HepG2 (cell line): Measurements from ENCODE around the gene RPS8. TPM values are rescaled to one million over a fixed set of nuclear protein-coding genes. Genes with fewer than 3 reads are reported as not detected.

Experiments used
- E2F1 ChIP-seq: sonication (generic); formaldehyde crosslinking; IDR thresholded peaks from 2 replicates; pipeline ENCODE4 v1.5.0; 2020; ENCODE audit warnings: missing genetic modification reagents
- FOXA1 ChIP-seq, 2 experiments: fragments of 450-650 bp in 1 of 2; sonication (generic) in 1 of 2; formaldehyde crosslinking in 1 of 2; IDR thresholded peaks; 2 replicates each; pipeline versions ENCODE4 v1.4.0 to v1.6.1; 2016 to 2020; ENCODE audit warnings: missing genetic modification reagents in 1 of 2
- HOXA5 ChIP-seq: sonication (generic); formaldehyde crosslinking; IDR thresholded peaks from 2 replicates; pipeline ENCODE4 v1.4.0; 2020; ENCODE audit warnings: missing genetic modification reagents
- IKZF1 ChIP-seq: fragments of 450-650 bp; IDR thresholded peaks from 2 replicates; pipeline ENCODE4 v1.7.1; 2016
- KDM3A ChIP-seq: IDR thresholded peaks from 2 replicates; pipeline ENCODE4 v1.6.1; 2018; ENCODE audit warnings: low read depth, missing compliant biosample characterization
- KDM4B ChIP-seq: sonication (generic); formaldehyde crosslinking; IDR thresholded peaks from 2 replicates; pipeline ENCODE4 v1.4.0; 2020; ENCODE audit warnings: missing genetic modification reagents
- KDM6A ChIP-seq: IDR thresholded peaks from 2 replicates; pipeline ENCODE4 v1.6.1; 2016; ENCODE audit warnings: low read depth
- MLLT10 ChIP-seq: sonication (generic); formaldehyde crosslinking; IDR thresholded peaks from 2 replicates; pipeline ENCODE4 v1.4.0; 2020; ENCODE audit warnings: missing genetic modification reagents
- NFE2 ChIP-seq: sonication (generic); formaldehyde crosslinking; IDR thresholded peaks from 2 replicates; pipeline ENCODE4 v1.4.0; 2020; ENCODE audit warnings: missing genetic modification reagents
- NR1H2 ChIP-seq: sonication (generic); formaldehyde crosslinking; IDR thresholded peaks from 2 replicates; pipeline ENCODE4 v1.8.1; 2022; ENCODE audit warnings: low read depth, missing genetic modification reagents, borderline replicate concordance
- PAXIP1 ChIP-seq: sonication (generic); formaldehyde crosslinking; conservative IDR thresholded peaks from 2 replicates; pipeline ENCODE4 v1.4.0; 2020; ENCODE audit warnings: mild to moderate bottlenecking, missing genetic modification reagents, moderate library complexity
- PRMT3 ChIP-seq: sonication (generic); formaldehyde crosslinking; IDR thresholded peaks from 2 replicates; pipeline ENCODE4 v1.8.1; 2022; ENCODE audit warnings: low read depth, mild to moderate bottlenecking, moderate library complexity, missing genetic modification reagents, borderline replicate concordance
- RAD21 ChIP-seq: fragments of 450-650 bp; formaldehyde crosslinking; IDR thresholded peaks from 2 replicates; pipeline ENCODE4 v1.5.0; 2020; ENCODE audit warnings: mild to moderate bottlenecking
- RFX3 ChIP-seq: IDR thresholded peaks from 2 replicates; pipeline ENCODE4 v1.6.1; 2016; ENCODE audit warnings: missing biosample characterization, missing genetic modification reagents
- SKI ChIP-seq: fragments of 450-650 bp; IDR thresholded peaks from one replicate; pipeline ENCODE4 v1.6.1; 2018; ENCODE audit warnings: mild to moderate bottlenecking; ENCODE audit not compliant: partially characterized antibody
- SNAPC5 ChIP-seq: sonication (generic); formaldehyde crosslinking; IDR thresholded peaks from 2 replicates; pipeline ENCODE4 v1.8.1; 2023; ENCODE audit warnings: mild to moderate bottlenecking, missing genetic modification reagents, borderline replicate concordance
- THAP7 ChIP-seq: sonication (generic); formaldehyde crosslinking; IDR thresholded peaks from 2 replicates; pipeline ENCODE4 v1.8.1; 2023; ENCODE audit warnings: mild to moderate bottlenecking, missing genetic modification reagents
- WIZ ChIP-seq: sonication (generic); formaldehyde crosslinking; IDR thresholded peaks from 2 replicates; pipeline ENCODE4 v1.5.1; 2020; ENCODE audit warnings: mild to moderate bottlenecking, missing genetic modification reagents
- ZBTB42 ChIP-seq: sonication (generic); formaldehyde crosslinking; IDR thresholded peaks from 2 replicates; pipeline ENCODE4 v1.5.0; 2020; ENCODE audit warnings: mild to moderate bottlenecking, missing genetic modification reagents
- ZNF260 ChIP-seq: sonication (generic); formaldehyde crosslinking; IDR thresholded peaks from 2 replicates; pipeline ENCODE4 v1.4.0; 2020; ENCODE audit warnings: missing genetic modification reagents, low read depth, mild to moderate bottlenecking, borderline replicate concordance
- ZNF296 ChIP-seq: sonication (generic); formaldehyde crosslinking; conservative IDR thresholded peaks from 2 replicates; pipeline ENCODE4 v1.5.0; 2020; ENCODE audit warnings: mild to moderate bottlenecking, missing genetic modification reagents
- ZNF569 ChIP-seq: sonication (generic); formaldehyde crosslinking; IDR thresholded peaks from 2 replicates; pipeline ENCODE4 v1.5.0; 2020; ENCODE audit warnings: mild to moderate bottlenecking, missing genetic modification reagents, moderate library complexity, borderline replicate concordance
- ZNF615 ChIP-seq: sonication (generic); formaldehyde crosslinking; IDR thresholded peaks from 2 replicates; pipeline ENCODE4 v1.5.0; 2020; ENCODE audit warnings: mild to moderate bottlenecking, missing genetic modification reagents, borderline replicate concordance
- ZNF720 ChIP-seq: sonication (generic); formaldehyde crosslinking; IDR thresholded peaks from 2 replicates; pipeline ENCODE4 v1.4.0; 2020; ENCODE audit warnings: missing genetic modification reagents
- ZNF740 ChIP-seq: sonication (generic); formaldehyde crosslinking; IDR thresholded peaks from 2 replicates; pipeline ENCODE4 v1.4.0; 2020; ENCODE audit warnings: missing genetic modification reagents
- ZNF772 ChIP-seq: sonication (generic); formaldehyde crosslinking; IDR thresholded peaks from 2 replicates; pipeline ENCODE4 v1.5.0; 2020; ENCODE audit warnings: mild to moderate bottlenecking, missing genetic modification reagents
- polyA plus RNA-seq, 8 experiments: library from polyadenylated mRNA; depleted of rRNA in 3 of 8; stranded (reverse) in 7 of 8; unstranded in 1 of 8; fragments of >200 nt; fragmentation: Illumina TruSeq in 4 of 8; extraction: Trizol in 4 of 8; gene quantifications; 2 replicates each; pipeline versions ENCODE4 v1.2.1 to v1.2.3, GENCODE V29; 2011 to 2016; ENCODE audit warnings: low read depth in 4 of 8, missing spikeins in 1 of 8, mixed read lengths in 1 of 8; ENCODE audit not compliant: insufficient read depth in 1 of 8
- total RNA-seq, 5 experiments: library from RNA; depleted of rRNA; stranded (reverse); fragments of >200 nt; fragmentation: Illumina TruSeq; extraction: Trizol; gene quantifications; 2 replicates each; pipeline ENCODE4 v1.2.3, GENCODE V29; 2016; ENCODE audit warnings: low read depth in 1 of 5

Gene RPS8
- total and polyA plus RNA-seq, 2 of the 13 experiments (the other 11 are each of a cell fraction or from before 2014, with no cell fraction given), result 2,628 to 2,822 TPM

- TF ChIP-seq NR1H2, result no peak
- TF ChIP-seq KDM4B (CRISPR knock-in tag), result peak; percentile 64; the same call in 1 of the 2 replicates
- TF ChIP-seq ZNF569 (CRISPR knock-in tag), result no peak
- no peak for TF ChIP-seq ZBTB42
- TF ChIP-seq MLLT10, result no peak
- TF ChIP-seq E2F1 (CRISPR knock-in tag), result no peak
- TF ChIP-seq ZNF720 (CRISPR knock-in tag), result no peak
- TF ChIP-seq PAXIP1 (CRISPR knock-in tag), result peak; percentile 58
- TF ChIP-seq RAD21 (CRISPR knock-in tag), result peak; percentile 38
- peak; percentile 67; the same call in 1 of the 2 replicates for TF ChIP-seq KDM3A (CRISPR knock-in tag)
- peak; percentile 59; the same call in 1 of the 2 replicates for TF ChIP-seq HOXA5 (CRISPR knock-in tag)
- no peak for TF ChIP-seq ZNF296 (CRISPR knock-in tag)
- TF ChIP-seq SNAPC5, result peak; percentile 100
- TF ChIP-seq NFE2 (CRISPR knock-in tag), result no peak
- peak; percentile 60; the same call in 1 of the 2 replicates for TF ChIP-seq ZNF615 (CRISPR knock-in tag)
- no peak for TF ChIP-seq ZNF740
- peak; percentile 86 for TF ChIP-seq PRMT3 (CRISPR knock-in tag)
- TF ChIP-seq ZNF772 (CRISPR knock-in tag), result no peak
- no peak for TF ChIP-seq FOXA1 (IDR thresholded peaks at IDR 0.05)
- no peak for TF ChIP-seq FOXA1 (CRISPR knock-in tag; IDR thresholded peaks at IDR 0.05)
- no peak for TF ChIP-seq RFX3 (CRISPR knock-in tag)
- TF ChIP-seq SKI, result no peak
- no peak for TF ChIP-seq ZNF260 (CRISPR knock-in tag)
- TF ChIP-seq THAP7, result no peak
- no peak for TF ChIP-seq KDM6A (CRISPR knock-in tag)
- TF ChIP-seq WIZ (CRISPR knock-in tag), result no peak; the same call in 1 of the 2 replicates
- no peak for TF ChIP-seq IKZF1
These were observed 44.4 kb downstream of the RPS8 start (continued) for GRCh38 chr1:44819608-44820327.
